COLO668 (cell line): Measurements from ENCODE around the gene XPR1.

Experiments used
- DNase-seq: peaks from one replicate; lab custom pipeline; 2025; ENCODE audit not compliant: unreplicated experiment; lab: John Stamatoyannopoulos, UW

XPR1 gene

GRCh38 chr1:180884588-180885300 is 252.9 kb downstream of the XPR1 start:
- no peak for DNase-seq

- DNase-seq: no peak
These were observed 254.5 kb downstream of the XPR1 start for GRCh38 chr1:180886338-180886737.

GRCh38 chr1:180887841-180888240 is 256.0 kb downstream of the XPR1 start:
- DNase-seq: no peak

GRCh38 chr1:180888870-180889269 is 257.0 kb downstream of the XPR1 start:
- DNase-seq: no peak

GRCh38 chr1:180889325-180889724 is 257.5 kb downstream of the XPR1 start:
- no peak for DNase-seq

- DNase-seq: no peak
These were observed 260.4 kb downstream of the XPR1 start for GRCh38 chr1:180892272-180892671.

- DNase-seq: no peak
These were observed 260.9 kb downstream of the XPR1 start for GRCh38 chr1:180892675-180893074.

GRCh38 chr1:180893614-180894013 is 261.8 kb downstream of the XPR1 start:
- no peak for DNase-seq

- no peak for DNase-seq
These were observed 264.3 kb downstream of the XPR1 start for GRCh38 chr1:180896161-180896560.

- no peak for DNase-seq
These were observed 266.8 kb downstream of the XPR1 start for GRCh38 chr1:180898441-180899219.

- no peak for DNase-seq
These were observed 267.4 kb downstream of the XPR1 start for GRCh38 chr1:180899262-180899661.

- DNase-seq: no peak
These were observed 269.5 kb downstream of the XPR1 start for GRCh38 chr1:180901076-180901990.

- DNase-seq: no peak
These were observed 270.7 kb downstream of the XPR1 start for GRCh38 chr1:180902541-180902940.

- no peak for DNase-seq
These were observed 274.1 kb downstream of the XPR1 start for GRCh38 chr1:180905927-180906326.

- no peak for DNase-seq
These were observed 274.7 kb downstream of the XPR1 start for GRCh38 chr1:180906511-180906910.

- no peak for DNase-seq
These were observed 275.7 kb downstream of the XPR1 start for GRCh38 chr1:180907313-180908055.

GRCh38 chr1:180908074-180908765 is 276.4 kb downstream of the XPR1 start:
- no peak for DNase-seq

- DNase-seq: no peak
These were observed 277.2 kb downstream of the XPR1 start for GRCh38 chr1:180909005-180909414.

- DNase-seq: no peak
These were observed 277.7 kb downstream of the XPR1 start for GRCh38 chr1:180909462-180909976.

- no peak for DNase-seq
These were observed 279.9 kb downstream of the XPR1 start for GRCh38 chr1:180911640-180912191.
